ENCODE results near the gene RAB3B. TPM values are rescaled to one million over a fixed set of nuclear protein-coding genes. Genes with fewer than 3 reads are reported as not detected.

Gene RAB3B
- total and polyA plus RNA-seq, 2 experiments from 2014 or later = 9.7 to 24.7 TPM

GRCh38 chr1:51910221-51911000, 80.1 kb downstream of the RAB3B start:
- TF ChIP-seq, protein P1, sequence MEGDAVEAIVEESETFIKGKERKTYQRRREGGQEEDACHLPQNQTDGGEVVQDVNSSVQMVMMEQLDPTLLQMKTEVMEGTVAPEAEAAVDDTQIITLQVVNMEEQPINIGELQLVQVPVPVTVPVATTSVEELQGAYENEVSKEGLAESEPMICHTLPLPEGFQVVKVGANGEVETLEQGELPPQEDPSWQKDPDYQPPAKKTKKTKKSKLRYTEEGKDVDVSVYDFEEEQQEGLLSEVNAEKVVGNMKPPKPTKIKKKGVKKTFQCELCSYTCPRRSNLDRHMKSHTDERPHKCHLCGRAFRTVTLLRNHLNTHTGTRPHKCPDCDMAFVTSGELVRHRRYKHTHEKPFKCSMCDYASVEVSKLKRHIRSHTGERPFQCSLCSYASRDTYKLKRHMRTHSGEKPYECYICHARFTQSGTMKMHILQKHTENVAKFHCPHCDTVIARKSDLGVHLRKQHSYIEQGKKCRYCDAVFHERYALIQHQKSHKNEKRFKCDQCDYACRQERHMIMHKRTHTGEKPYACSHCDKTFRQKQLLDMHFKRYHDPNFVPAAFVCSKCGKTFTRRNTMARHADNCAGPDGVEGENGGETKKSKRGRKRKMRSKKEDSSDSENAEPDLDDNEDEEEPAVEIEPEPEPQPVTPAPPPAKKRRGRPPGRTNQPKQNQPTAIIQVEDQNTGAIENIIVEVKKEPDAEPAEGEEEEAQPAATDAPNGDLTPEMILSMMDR (IDR thresholded peaks at IDR 0.05; ENCODE audit: poor library complexity) = no peak
- H3K36me3 ChIP-seq (replicated peaks; ENCODE audit: insufficient read depth, low read depth) = no peaks in the 10 kb centered on the region
- H3K4me2 ChIP-seq = no peak overlapping the region
- H2AFZ ChIP-seq = no peak overlapping the region
- no peaks in the 10 kb centered on the region for H3K79me2 ChIP-seq
- no peaks in the 10 kb centered on the region for H3K9me3 ChIP-seq (ENCODE audit: low read depth)
- H3K9me2 ChIP-seq (replicated peaks; ENCODE audit: insufficient read depth) = no peaks in the 10 kb centered on the region
- H3K27ac ChIP-seq = no peak overlapping the region
- no peak for DNase-seq (ENCODE audit: low spot score)
- no peaks in the 10 kb centered on the region for H3K27me3 ChIP-seq
- no peak overlapping the region for H3K4me3 ChIP-seq
- no peaks in the 10 kb centered on the region for H3K4me1 ChIP-seq (ENCODE audit: insufficient read depth)
- WGBS (ENCODE audit: low lambda C conversion rate, missing lambda C conversion rate) = 71% methylated on average over 4 of the region's 4 CpGs
- H4K20me1 ChIP-seq (ENCODE audit: insufficient read depth, poor library complexity, severe bottlenecking) = no peaks in the 10 kb centered on the region

- no peaks in the 10 kb centered on the region for H4K20me1 ChIP-seq (ENCODE audit: insufficient read depth, poor library complexity, severe bottlenecking)
- H3K36me3 ChIP-seq (replicated peaks; ENCODE audit: insufficient read depth, low read depth) = no peaks in the 10 kb centered on the region
- no peak for TF ChIP-seq EZH2phosphoT487 (IDR thresholded peaks at IDR 0.05; ENCODE audit: low read depth, severe bottlenecking, unreplicated experiment)
- TF ChIP-seq, protein P1 (IDR thresholded peaks at IDR 0.05; ENCODE audit: poor library complexity) = no peak
- TF ChIP-seq EZH2 (IDR thresholded peaks at IDR 0.05; ENCODE audit: borderline replicate concordance) = no peak
- no peaks in the 10 kb centered on the region for H3K79me2 ChIP-seq
- no peak for DNase-seq (ENCODE audit: low spot score)
- no peaks in the 10 kb centered on the region for H3K27me3 ChIP-seq
- 76% methylated on average over 2 of the region's 2 CpGs for WGBS (ENCODE audit: low lambda C conversion rate, missing lambda C conversion rate)
- no peaks in the 10 kb centered on the region for H3K9me3 ChIP-seq (ENCODE audit: low read depth)
- H2AFZ ChIP-seq = no peak overlapping the region
- no peak overlapping the region for H3K4me2 ChIP-seq
- H3K4me1 ChIP-seq (ENCODE audit: insufficient read depth) = no peaks in the 10 kb centered on the region
- no peak overlapping the region for H3K27ac ChIP-seq
- no peak overlapping the region for H3K4me3 ChIP-seq
- no peaks in the 10 kb centered on the region for H3K9me2 ChIP-seq (replicated peaks; ENCODE audit: insufficient read depth)
These were observed 82.0 kb downstream of the RAB3B start for GRCh38 chr1:51908499-51908898.

- H3K27me3 ChIP-seq = no peaks in the 10 kb centered on the region
- no peaks in the 10 kb centered on the region for H3K36me3 ChIP-seq (replicated peaks; ENCODE audit: insufficient read depth, low read depth)
- no peak overlapping the region for H3K27ac ChIP-seq
- no peaks in the 10 kb centered on the region for H3K4me1 ChIP-seq (ENCODE audit: insufficient read depth)
- WGBS (ENCODE audit: low lambda C conversion rate, missing lambda C conversion rate) = 82% methylated on average over 4 of the region's 4 CpGs
- no peaks in the 10 kb centered on the region for H3K9me3 ChIP-seq (ENCODE audit: low read depth)
- TF ChIP-seq, protein P1 (IDR thresholded peaks at IDR 0.05; ENCODE audit: poor library complexity) = no peak
- no peak for TF ChIP-seq EZH2 (IDR thresholded peaks at IDR 0.05; ENCODE audit: borderline replicate concordance)
- TF ChIP-seq EZH2phosphoT487 (IDR thresholded peaks at IDR 0.05; ENCODE audit: low read depth, severe bottlenecking, unreplicated experiment) = no peak
- H3K9me2 ChIP-seq (replicated peaks; ENCODE audit: insufficient read depth) = no peaks in the 10 kb centered on the region
- H4K20me1 ChIP-seq (ENCODE audit: insufficient read depth, poor library complexity, severe bottlenecking) = no peaks in the 10 kb centered on the region
- H3K79me2 ChIP-seq = no peaks in the 10 kb centered on the region
- no peak overlapping the region for H2AFZ ChIP-seq
- H3K4me2 ChIP-seq = no peak overlapping the region
- DNase-seq (ENCODE audit: low spot score) = peak; percentile 15
- H3K4me3 ChIP-seq = no peak overlapping the region
These were observed 83.3 kb downstream of the RAB3B start for GRCh38 chr1:51907079-51907702.
